HFF-Myc (cell line): Measurements from ENCODE around the gene TSN.
"Not testable (repeated sequence)": the region's sequence is repeated elsewhere in the genome, so short reads cannot be mapped to it uniquely, and the experiment has no call there.

Experiments
- DNase-seq: peaks from one replicate; pipeline ENCODE4 v3.0.0-alpha.2; 2011; ENCODE audit warnings: low read depth; ENCODE audit errors: extremely low read depth
- H3K4me3 ChIP-seq: replicated peaks from 2 replicates; pipeline ENCODE4 v1.5.1; 2011; ENCODE audit warnings: low read depth, mild to moderate bottlenecking, control low read depth, low read length
- CTCF ChIP-seq: IDR thresholded peaks from 2 replicates; pipeline ENCODE4 v1.5.1; 2012; ENCODE audit warnings: mild to moderate bottlenecking, low read depth, low read length, control low read depth; ENCODE audit errors: missing control alignments

TSN gene

GRCh38 chr2:121809607-121810006 is 54.2 kb downstream of the TSN start:
- no peak for TF ChIP-seq CTCF
- H3K4me3 ChIP-seq, result no peak overlapping the region
- no peak for DNase-seq

DNA sequence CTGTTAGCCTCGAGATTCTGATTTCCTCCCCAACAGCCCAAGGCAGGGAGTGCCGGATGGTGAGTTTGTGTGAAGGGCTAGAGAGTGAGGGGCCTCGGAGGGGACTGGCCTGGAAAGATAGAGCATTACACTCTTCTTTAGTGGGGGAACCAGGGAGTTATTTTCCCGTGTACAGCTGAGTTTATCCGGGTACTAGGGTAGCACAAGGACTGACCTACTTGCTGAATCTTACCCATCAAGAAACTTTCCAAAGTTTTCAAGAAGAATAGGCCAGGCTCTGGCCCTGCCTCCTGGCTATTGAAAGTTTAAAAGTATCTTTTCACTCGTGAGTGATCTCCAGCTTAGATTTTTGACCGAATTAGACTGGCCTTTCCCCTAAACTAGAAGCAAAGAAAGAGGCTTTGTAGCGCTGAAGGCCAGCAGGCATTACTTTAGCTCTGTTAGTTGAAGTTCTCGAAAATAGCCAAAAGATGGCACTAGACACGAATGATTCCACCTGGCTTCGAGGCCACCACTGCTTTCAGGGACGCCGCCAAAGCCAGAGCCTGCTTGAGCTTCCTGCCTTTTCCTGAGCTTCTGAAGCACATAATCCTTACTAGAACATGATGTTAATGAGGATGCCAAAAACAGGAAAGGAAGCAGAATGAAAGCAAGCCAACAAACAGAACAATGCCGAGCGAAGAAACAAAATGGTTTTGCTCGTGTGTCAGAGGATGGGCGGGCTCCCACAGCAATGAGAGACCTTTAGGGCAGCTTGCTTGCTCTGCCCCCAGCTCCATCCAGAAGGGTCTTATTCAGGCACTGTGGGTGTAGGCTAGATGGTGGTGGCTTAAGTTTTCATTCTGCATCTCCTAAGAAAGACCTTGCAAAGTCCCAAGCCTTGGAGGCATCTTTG is 55.8 kb downstream of the TSN start:
- no peak overlapping the region for H3K4me3 ChIP-seq
- TF ChIP-seq CTCF, result peak; percentile 55
- DNase-seq, result peak; percentile 27

GRCh38 chr2:121813083-121813482 is 57.6 kb downstream of the TSN start:
- DNase-seq, H3K4me3 ChIP-seq: not testable (repeated sequence)

GRCh38 chr2:121815216-121815615 is 59.8 kb downstream of the TSN start:
- TF ChIP-seq CTCF, result no peak
- no peak overlapping the region for H3K4me3 ChIP-seq
- DNase-seq, result no peak

- TF ChIP-seq CTCF, result no peak
- no peak overlapping the region for H3K4me3 ChIP-seq
- DNase-seq, result no peak
Measured at GRCh38 chr2:121816797-121817196, 61.3 kb downstream of the TSN start.

GRCh38 chr2:121817304-121817703 is 61.9 kb downstream of the TSN start:
- not testable (repeated sequence) for DNase-seq, H3K4me3 ChIP-seq
